Neural cell (in vitro differentiated cells): ENCODE results near the gene PCOLCE2.

Source experiments
- EZH2 ChIP-seq: fragments of 200-600, 300-800 bp; shearing (Covaris generic), sonication (generic); IDR thresholded peaks from 2 replicates; pipeline ENCODE4 v1.6.1; 2014; ENCODE audit warnings: antibody characterized with exemption, low read length, borderline replicate concordance, mild to moderate bottlenecking; ENCODE audit not compliant: insufficient read depth, poor library complexity, severe bottlenecking
- TAF1 ChIP-seq: IDR thresholded peaks from 2 replicates; pipeline ENCODE4 v1.6.1; 2012; ENCODE audit warnings: low read depth
- TF ChIP-seq, protein P1 (sequence below): fragments of 450-650 bp; IDR thresholded peaks from 2 replicates; pipeline ENCODE4 v1.5.1; 2014; ENCODE audit warnings: antibody characterized with exemption, mild to moderate bottlenecking, moderate library complexity; ENCODE audit not compliant: poor library complexity, severe bottlenecking

DNA sequence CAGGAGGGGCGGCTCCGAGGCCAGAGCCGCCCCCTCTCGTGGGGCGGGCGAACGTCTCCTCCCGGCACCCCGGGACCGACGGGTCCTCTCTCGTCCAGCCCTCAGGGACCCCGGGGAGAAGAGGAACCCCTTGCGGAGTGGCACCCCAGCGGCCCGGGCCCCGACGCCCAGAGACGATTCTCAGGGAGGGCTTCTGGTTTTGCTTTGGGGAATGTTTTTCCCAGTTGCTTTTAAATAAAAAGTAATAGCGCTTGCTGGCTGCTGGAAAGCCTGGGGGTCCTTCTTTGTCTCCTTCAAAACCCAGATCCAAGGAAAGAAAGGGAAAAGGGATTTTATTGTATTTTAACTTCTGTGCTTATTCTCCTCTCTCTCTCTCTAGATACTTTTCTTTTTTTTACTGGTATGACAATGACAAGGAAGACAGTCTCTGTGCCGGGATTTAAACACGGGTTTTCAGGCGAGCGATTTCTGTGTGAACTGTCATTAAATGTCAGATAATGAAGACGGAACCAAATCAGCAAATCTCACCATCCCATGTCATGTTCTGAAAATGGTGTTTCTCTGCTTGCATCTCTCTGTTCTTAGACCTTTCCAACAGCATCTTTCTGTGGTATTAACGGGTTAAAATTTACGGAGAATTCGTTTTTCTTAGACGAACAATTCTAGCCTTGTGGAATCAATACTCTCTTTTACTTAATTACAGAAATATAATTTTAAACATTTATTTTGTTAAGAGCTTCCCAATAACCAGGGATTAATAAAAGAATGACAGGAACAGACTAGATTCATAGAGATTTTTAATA lies 530 bp upstream of the PCOLCE2 start:
- TF ChIP-seq, protein P1, sequence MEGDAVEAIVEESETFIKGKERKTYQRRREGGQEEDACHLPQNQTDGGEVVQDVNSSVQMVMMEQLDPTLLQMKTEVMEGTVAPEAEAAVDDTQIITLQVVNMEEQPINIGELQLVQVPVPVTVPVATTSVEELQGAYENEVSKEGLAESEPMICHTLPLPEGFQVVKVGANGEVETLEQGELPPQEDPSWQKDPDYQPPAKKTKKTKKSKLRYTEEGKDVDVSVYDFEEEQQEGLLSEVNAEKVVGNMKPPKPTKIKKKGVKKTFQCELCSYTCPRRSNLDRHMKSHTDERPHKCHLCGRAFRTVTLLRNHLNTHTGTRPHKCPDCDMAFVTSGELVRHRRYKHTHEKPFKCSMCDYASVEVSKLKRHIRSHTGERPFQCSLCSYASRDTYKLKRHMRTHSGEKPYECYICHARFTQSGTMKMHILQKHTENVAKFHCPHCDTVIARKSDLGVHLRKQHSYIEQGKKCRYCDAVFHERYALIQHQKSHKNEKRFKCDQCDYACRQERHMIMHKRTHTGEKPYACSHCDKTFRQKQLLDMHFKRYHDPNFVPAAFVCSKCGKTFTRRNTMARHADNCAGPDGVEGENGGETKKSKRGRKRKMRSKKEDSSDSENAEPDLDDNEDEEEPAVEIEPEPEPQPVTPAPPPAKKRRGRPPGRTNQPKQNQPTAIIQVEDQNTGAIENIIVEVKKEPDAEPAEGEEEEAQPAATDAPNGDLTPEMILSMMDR: no peak
- no peak for TF ChIP-seq EZH2
- no peak for TF ChIP-seq TAF1
